Activated CD4-positive, alpha-beta T cell treated with anti-CD3 and anti-CD28 coated beads, Interleukin-2, Interleukin-6, amounts not matched to agents 100 ng/mL and 50 ng/mL, durations not matched to agents 16 hours and 8 hours (primary cell): Measurements from ENCODE around the gene MAGI1.
"Not testable (repeated sequence)": the region's sequence is repeated elsewhere in the genome, so short reads cannot be mapped to it uniquely, and the experiment has no call there.

Experiments
- DNase-seq: peaks from one replicate; pipeline ENCODE4 v3.0.0-alpha.2; 2020

Gene MAGI1

GRCh38 chr3:66038384-66038725, 363 bp downstream of the MAGI1 start:
- DNase-seq: peak; percentile 6

- peak; percentile 5 for DNase-seq
Measured at GRCh38 chr3:66037986-66038369, 740 bp downstream of the MAGI1 start.

GRCh38 chr3:66037330-66037985, 1.3 kb downstream of the MAGI1 start:
- DNase-seq: peak; percentile 14

DNA sequence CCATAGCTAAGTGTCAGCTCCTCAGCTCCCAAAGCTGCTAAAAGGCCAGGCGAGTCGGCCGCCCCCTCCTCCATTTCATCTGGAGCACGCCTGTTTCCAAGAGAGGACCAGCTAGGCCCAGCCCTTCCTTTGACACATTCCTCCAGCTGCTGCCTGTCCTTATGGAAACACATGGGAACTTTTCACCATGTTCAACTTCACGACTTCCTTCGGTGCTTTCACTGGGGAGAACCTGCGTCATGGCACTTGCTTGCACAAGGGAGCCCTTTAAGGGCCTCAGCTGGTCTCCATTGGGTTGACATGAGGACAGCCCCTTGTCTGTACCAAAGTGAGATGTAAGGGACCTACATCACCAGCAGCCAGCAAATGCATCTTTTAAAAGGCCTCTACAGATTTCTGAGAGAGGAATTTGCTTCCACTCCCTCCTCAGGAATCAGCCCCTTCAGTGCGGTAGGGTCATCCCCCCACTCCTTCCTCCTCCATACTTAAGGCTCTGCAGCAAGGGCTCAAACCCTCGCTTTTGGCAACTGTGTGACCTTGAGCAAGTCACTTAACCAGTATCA, 2.1 kb downstream of the MAGI1 start:
- DNase-seq: no peak

DNA sequence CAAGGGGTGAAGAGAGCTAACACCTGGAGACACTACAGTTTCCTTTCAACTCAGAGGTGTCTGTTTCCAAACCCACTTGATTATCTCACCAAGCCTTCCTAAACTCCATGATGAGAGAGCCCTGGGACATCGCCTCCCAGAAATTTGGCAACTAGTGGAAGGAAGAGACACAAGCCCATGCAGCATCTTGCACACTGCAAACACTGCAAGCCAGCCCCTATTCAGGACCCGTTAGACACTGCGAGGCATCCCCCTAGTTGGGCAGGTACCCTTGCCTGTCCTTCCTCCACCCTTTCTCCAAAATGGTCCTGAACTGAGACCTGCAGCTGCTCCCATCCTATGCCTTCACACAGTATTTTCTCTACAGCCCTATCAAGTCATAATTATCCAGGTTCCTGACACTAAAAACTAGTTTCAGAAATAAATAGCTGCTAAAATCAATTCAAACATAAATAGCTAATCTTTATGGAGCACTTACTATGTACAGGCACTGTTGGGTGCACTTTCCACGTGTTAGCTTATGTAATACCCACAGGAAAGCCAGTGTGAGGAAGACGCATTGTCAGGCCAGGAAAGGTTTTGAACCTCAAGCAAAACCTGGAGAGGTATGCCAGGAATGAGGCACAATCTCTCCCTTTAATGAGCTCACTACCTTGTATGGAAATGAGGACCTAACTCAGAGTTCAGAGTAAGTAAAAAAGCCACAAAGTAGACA, 2.8 kb downstream of the MAGI1 start:
- DNase-seq: no peak

DNA sequence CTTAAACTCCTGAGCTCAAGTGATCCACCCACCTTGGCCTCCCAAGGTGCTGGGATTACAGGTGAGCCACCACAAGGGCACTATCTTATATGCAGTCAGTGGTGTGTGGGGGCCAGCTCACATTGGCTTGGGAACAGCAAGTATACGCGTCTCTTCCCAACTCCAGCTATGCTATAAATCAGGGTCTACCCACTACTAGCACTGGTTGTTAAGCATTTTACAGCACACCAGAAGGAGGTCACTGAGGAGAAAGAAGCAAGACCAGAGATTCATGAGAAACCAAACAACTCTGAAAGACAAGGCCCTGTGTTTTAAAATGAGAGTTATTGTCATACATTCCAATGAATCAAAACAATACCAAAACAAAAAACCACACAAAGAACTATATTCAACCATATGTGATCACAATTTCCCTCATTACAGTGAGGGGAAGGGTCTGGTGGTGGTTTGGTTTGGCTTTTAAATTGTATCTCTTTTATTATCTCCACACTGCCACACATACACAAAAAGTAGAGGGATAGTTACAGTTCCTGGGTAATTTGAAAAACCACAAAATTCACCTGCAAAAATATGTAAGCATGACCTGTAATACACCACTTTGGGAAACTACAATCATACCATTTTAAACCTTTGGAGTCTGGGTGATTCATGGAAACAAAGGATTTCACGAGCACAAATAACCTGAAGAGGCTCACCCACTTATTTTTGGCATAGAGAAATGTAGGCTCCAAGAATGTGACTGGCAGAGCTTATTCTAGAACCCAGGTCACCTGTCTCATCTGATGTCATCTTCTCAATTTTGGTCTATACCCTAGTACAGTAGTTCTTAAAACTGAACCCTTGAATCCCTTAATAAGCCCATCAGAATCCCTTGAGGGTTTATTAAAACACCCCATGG, 5.2 kb downstream of the MAGI1 start:
- peak; percentile 51 for DNase-seq

- DNase-seq: no peak
Measured at GRCh38 chr3:66031102-66031698, 7.5 kb downstream of the MAGI1 start.

DNA sequence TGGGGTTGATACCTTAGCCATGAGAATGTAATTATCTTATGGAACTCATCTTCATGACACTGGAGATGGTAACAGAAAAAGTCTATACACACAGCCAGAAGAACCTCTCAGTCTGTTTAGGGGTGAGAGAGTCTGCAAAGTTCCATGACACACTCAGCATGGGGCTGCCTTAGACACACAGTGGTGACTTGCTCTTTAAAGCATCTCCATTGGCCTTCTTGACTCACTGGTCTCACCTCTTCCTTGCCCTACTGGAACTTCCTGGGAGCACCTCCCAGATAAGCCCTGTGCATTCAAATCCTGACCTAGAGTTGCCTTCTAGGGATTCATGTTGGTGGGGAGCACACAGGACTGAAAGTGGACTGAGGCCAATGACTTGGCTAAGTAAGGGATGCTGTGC, 9.3 kb downstream of the MAGI1 start:
- no peak for DNase-seq

DNA sequence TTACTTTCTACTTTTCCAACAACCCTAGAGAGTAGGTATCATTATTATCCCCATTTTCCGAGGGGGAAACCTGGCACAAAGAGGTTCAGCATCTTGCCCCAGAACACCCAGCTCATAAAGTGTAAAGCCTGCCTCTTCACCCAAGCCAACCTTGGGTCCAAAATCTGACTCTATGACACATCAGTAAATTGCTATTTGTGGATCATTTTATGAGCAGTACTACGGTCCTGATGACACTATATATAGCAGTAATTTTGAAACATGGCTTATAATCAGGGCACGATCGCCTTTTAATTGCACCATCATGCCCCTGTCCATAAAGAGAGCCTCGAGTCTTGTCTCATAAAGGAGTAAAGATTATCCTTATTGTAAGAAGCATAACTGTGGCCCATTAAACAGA, 9.7 kb downstream of the MAGI1 start:
- no peak for DNase-seq

DNA sequence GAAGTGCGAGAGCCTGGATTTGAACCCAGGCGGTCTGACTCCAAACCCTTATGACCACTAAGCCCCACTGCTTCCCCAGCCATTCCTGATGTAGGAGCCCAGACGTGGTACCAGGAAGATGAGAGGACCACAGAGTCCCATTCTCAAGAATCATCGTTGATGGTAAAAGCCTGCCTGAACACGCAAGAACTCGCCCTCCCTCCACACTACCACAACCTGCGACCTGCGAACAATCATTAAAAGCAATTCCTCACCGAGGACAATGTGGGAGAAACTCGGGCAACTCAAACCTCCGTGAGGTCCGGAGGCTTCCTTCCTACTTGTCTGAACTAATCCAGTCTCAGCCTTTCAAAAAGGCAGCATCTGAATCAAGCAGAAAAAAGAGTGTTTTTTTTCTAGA, 10.3 kb downstream of the MAGI1 start:
- no peak for DNase-seq

GRCh38 chr3:66027099-66027498, 11.6 kb downstream of the MAGI1 start:
- DNase-seq: not testable (repeated sequence)

DNA sequence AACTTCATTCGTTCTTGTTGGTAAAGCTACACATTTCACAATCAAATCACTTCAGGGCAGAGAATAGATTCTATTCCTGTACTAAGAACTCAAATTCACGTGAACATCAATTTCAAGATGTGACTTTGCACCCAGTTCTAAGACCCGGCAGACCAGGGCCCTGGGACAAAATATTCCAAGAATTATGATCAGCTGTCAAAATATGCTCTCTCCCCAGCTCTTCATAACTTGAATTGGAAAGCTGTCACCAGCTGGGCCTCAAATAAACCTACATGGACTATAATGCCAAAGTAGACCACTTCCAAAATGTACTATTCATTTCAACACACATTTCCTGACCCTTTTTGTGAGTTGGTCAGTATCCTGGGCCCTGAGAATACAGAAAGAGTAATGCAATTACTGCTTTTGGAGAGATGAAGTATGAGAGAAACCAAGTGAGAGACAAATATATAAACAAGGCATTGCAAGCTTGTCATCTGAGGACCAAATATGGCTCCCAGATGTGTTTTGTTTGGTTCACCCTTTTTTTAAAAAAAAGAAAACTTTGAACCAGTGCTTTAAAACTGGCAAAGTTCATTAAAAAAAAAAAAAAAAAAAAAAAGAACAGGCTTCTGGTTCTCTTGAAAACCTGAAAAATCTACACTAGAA, 14.9 kb downstream of the MAGI1 start:
- no peak for DNase-seq

DNA sequence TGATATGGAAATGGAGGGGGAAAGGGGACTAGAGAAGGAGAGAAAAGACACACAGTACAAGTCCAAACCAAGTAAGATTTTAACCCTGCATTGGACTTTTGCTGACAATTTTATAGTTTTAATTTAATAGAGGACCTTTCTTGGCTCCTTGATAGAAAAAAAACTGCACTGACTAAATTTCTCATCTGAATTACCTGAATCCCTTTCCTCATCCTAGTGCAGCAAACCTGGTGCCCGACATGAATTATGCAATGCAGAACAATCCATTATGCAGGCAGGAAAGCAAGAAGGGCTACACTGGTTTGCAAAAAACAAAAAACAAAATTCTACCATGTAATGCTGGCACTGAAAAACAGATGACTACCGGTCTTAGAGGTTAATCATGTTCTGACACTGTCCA, 15.5 kb downstream of the MAGI1 start:
- no peak for DNase-seq

- DNase-seq: no peak
Measured at GRCh38 chr3:66021731-66022131, 17.0 kb downstream of the MAGI1 start.

- DNase-seq: no peak
Measured at GRCh38 chr3:66019896-66020295, 18.8 kb downstream of the MAGI1 start.

GRCh38 chr3:66018057-66019033, 20.4 kb downstream of the MAGI1 start:
- no peak for DNase-seq

DNA sequence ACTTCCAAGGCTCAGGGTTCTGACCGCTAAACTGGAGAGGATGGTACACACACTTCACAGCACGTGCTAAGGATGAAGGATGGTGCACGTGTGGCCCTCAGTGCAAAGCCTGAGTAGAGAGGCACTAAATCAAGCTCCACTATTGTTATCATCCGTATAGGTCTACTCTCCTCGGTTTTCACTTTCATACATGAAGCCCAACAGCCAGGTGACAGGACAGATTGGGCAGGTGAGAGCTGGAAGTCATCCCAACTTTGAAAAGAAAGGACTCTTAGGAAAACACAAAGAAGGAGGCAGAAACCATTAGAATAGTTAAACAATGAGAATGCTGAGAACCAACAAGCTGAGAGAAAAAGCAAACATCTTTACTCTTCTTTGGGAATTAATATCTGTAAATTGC, 21.1 kb downstream of the MAGI1 start:
- DNase-seq: no peak

- no peak for DNase-seq
Measured at GRCh38 chr3:66017084-66017483, 21.6 kb downstream of the MAGI1 start.

DNA sequence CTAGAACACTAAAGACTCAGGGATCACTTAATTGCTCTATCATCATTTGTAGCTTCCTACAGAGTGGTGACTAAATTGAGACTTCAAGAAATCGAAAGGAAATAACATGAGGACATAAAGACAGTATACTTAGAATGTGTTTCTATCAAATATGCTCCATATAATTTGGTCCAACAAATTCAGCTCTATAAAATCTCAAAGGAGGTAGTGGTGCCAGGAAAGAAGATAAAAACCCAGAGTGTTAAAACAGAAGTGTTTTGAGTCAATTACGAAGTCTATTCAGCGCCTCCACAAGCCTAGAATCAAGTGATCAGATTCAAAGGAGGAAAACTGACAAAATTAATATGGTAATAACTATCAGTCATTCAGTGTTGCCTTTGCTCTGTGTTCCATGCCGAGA, 22.9 kb downstream of the MAGI1 start:
- DNase-seq: no peak

- DNase-seq: no peak
Measured at GRCh38 chr3:66014651-66015050, 24.1 kb downstream of the MAGI1 start.

DNA sequence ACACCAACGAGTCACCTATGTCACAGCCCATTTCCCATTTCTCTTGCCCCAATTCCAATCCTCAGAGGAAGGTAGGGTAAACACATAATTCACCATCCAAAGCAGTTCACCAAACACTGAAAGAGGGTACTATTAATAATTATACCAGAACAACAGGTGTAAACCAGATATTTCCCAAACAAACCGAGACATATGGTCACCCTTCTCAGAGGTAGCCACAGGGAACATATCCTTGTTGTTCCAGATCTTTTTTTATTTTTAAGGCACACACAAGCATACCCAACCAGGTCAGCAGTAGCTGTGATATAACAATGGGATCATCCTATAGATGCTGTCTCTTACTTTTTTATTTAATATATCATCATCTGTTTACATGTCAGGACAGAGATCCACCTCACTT, 24.7 kb downstream of the MAGI1 start:
- DNase-seq: no peak
